Measurements from ENCODE around the gene PLVAP.

GRCh38 chr19:17341845-17342244 is 35.3 kb downstream of the PLVAP start:
- TF ChIP-seq CTCF (IDR thresholded peaks at IDR 0.05) (no peak), POLR2A (IDR thresholded peaks at IDR 0.05) (no peak)
